HS-5 (cell line): ENCODE results near the gene CCDC183.
"Not testable (repeated sequence)": the region's sequence is repeated elsewhere in the genome, so short reads cannot be mapped to it uniquely, and the experiment has no call there.

ENCODE experiments used
- DNase-seq: peaks from one replicate; pipeline ENCODE4 v3.0.0-alpha.2; 2012; ENCODE audit warnings: low read depth

CCDC183 gene

GRCh38 chr9:136825295-136826187, 29.4 kb downstream of the CCDC183 start:
- no peak for DNase-seq

DNA sequence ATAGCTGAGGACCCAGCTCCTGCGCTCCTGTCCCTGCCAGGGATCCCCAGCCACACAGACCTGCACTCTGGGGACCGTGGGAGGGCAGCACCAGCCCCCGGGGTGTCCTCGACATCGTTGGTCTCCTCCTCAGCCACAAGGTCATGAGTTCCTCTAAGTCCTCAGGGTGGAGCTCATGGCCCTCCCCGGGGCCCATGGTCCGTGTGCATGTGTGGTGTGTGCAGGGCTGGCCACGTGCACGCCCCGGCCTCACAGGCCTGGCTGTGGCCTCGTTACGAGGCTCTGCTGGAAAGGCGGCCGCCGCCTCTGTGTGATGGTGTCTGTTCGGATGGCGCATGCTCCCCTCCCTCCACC, 30.0 kb downstream of the CCDC183 start:
- no peak for DNase-seq

DNA sequence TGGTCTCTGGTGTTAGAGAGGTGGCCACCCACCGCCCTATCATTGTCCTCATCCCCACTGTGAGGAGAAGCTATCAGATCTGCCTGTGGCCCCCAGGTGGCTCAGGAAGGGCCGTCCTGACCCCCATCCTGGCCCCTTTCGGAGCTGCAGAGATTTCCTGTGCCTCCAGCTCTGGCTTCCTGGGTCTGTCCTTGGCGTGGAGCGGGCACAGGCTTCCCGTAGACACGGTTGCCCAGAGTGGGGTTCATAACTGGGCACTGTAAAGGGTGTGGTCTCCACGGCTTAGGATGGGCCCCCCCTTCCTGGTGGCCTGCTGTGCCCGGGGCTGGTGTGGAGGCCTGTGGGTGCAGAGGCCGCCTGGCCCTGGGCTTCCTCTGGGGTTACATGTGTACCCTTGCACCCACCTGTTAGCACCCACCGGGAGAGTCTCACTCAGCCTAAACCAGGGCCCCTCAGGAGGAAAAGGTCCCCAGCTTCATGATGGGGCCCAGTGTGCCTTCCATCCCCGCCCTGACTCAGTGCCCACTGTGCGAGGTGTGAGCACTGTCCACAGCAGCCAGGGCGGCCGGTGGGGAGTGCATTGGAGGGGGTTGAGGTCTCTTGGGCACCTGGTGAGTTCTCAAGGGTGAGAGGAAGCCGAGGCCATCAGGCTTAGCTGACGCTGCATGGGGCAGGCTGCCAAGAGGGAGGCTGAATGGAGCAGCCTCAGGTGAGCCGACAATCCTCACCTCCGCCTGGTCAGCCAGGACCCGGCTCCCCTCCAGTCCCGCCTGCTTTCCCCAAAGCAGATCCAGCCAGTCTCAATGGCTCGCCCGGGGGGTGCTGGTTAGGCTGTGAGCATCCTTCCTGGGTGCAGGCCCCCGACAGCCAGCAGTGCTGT, 30.8 kb downstream of the CCDC183 start:
- DNase-seq = no peak

DNA sequence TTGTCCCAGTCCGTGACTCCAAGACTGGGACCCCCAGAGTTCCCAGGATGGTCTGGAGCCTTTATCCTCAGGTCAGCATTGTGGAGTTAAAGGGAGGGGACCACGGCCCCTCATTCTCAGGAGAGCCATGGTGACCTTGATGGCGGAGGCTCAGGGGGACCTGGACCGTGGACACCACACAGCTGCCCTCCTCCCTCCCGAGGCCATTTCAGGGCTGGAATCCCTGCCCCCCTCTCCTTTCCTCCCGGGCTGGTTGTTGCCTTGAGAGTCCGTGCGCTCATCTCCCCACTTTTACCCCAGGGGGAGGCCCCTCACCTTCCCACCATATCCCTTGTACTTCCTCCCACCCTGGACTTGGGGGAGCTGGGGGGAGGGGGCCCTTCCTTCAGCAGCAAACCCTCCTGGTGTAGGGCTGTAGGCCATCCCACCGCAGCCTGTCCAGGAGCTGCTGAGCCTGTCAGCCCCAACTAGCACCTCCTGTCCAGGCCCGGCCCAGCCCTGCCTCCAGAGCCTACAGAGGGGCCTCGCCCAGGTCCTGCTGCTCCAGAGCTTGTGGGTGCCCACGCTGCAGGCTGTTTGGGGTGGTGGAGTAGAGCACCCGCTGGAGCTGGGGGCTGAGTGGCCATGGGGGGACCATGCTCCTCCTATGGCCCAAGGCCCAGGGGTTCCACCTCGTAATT, 31.8 kb downstream of the CCDC183 start:
- DNase-seq = no peak

DNA sequence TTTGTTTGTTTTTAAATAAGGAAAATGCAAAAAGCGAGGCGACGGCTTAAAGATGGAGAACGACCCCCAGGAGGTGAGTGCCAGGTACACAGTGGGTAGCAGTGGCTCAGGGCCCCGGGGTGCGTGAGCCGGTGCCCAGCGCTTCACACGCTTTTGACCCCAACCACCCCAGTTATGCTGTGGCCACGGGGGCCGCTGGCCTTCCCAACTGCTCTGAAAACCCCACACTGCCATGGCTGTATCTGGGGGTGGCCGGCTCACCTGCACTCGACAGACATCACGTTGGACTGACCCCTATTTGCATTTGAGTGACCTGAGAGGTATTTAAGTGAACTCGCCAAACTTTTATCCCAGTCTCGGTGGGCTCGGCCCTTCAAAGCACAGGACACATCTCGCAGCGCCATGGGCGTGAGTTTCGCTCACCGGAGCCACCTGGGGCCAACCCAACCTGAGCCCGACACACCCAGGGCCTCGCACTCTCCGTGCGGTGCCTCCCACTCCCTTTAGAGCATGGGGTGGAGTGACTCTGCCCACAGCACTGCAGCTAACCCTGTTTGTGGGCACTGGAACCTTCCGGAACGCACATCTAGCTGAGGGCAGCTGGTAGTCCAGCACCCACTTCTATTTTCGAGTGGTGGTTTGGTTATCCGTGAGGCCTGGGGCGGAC, 32.5 kb downstream of the CCDC183 start:
- DNase-seq = no peak

- no peak for DNase-seq
These were observed 33.3 kb downstream of the CCDC183 start for GRCh38 chr9:136829412-136829811.

- no peak for DNase-seq
These were observed 34.1 kb downstream of the CCDC183 start for GRCh38 chr9:136829981-136830885.

GRCh38 chr9:136831002-136831719, 35.0 kb downstream of the CCDC183 start:
- DNase-seq = no peak

- no peak for DNase-seq
These were observed 35.6 kb downstream of the CCDC183 start for GRCh38 chr9:136831720-136832104.

DNA sequence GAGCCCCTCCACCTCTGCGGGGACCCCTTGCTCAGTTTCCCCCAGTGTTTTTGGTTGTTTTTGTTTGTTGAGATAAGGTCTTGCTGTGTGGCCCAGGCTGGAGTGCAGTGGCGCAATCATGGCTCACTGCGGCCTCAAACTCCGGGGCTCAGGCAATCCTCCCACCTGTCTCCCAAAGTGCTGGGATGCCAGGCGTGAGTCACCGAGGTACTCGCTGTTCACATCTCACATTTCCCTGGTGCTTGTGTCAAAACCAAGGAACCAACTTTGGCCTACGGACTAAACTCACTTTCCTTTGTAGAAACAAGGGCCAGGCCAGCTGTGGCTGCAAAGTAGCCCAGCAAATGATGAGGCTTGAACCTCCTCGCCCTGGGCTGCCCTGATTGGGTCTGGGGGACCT, 36.4 kb downstream of the CCDC183 start:
- DNase-seq = no peak

GRCh38 chr9:136833381-136834048, 37.4 kb downstream of the CCDC183 start:
- DNase-seq = not testable (repeated sequence)

DNA sequence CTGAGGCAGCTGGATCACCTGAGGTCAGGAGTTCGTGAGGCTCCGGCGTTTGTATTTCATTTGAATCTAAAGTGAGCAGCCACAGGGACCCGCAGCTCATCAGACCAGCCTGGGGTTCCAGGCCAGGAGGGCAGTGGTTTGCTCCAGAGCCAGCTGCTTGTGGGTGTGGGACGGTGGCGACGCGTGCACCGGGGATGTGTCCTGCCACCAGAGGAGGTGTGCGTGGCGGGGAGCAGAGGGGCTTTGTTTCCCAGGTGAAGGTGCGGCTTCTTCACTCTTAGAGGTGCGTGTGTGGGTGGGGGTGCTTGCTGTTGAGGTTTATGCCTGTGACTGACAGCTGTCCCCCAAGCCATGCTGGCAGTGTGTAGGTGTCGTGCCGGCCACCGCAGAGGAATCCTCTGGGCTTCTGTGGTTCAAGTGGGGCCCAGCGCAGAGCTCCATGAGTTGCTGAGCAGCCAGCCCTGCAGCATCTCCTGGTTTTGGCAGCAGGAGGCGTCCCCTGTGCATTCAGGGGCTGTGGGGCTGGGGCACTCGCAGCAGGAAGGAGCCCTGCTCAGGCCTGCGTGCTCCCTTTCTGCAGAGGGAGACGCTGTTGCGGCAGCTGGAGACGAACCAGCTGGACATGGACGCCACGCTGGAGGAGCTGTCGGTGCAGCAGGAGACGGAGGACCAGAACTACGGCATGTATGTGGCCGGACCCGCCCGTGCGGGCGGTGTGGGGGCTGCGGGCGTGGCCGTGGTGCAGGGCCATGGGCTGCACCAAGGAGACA, 39.2 kb downstream of the CCDC183 start:
- no peak for DNase-seq

- no peak for DNase-seq
These were observed 40.1 kb downstream of the CCDC183 start for GRCh38 chr9:136835932-136836904.

DNA sequence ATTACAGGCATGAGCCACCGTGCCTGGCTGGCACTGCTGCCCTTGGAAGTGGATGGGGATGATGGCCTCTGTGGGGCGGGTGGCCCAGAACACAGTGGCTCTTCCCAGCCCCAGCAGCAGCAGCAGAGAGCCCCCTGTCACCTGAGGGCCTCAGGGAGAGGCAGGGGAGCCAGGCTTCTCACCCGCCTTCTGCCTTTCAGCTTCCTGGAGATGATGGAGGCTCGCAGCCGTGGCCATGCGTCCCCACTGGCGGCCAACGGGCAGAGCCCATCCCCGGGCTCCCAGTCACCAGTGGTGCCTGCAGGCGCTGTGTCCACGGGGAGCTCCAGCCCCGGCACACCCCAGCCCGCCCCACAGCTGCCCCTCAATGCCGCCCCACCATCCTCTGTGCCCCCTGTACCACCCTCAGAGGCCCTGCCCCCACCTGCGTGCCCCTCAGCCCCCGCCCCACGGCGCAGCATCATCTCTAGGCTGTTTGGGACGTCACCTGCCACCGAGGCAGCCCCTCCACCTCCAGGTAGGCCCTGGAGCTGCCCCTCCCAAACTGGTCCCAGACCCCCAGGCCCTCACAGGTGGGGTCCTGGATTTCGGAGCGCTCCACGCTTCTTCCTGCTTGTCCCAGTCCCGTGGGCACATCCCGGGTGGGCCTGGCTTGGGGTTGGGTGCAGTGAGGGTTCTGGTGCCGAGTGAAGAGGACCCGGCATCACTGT, 41.2 kb downstream of the CCDC183 start:
- DNase-seq = no peak

GRCh38 chr9:136837856-136838277, 41.7 kb downstream of the CCDC183 start:
- not testable (repeated sequence) for DNase-seq

- no peak for DNase-seq
These were observed 42.4 kb downstream of the CCDC183 start for GRCh38 chr9:136838314-136839228.
